ENCODE measurements around the gene ATP8B3.

GRCh38 chr19:1857648-1858326 lies 45.7 kb upstream of the ATP8B3 start:
- no peak for TF ChIP-seq CTCF (IDR thresholded peaks at IDR 0.05)
- TF ChIP-seq POLR2A (IDR thresholded peaks at IDR 0.05) = no peak
- TF ChIP-seq EP300 (IDR thresholded peaks at IDR 0.05) = no peak
